TTC549 (cell line): ENCODE results near the gene KRT32.
"Not testable (repeated sequence)": the region's sequence is repeated elsewhere in the genome, so short reads cannot be mapped to it uniquely, and the experiment has no call there.

Source experiments
- FAIRE-seq: peaks from 2 replicates; lab custom pipeline; 2012; peaks lifted over from hg19 to GRCh38; lab: Jason Lieb, UNC

The KRT32 gene

DNA sequence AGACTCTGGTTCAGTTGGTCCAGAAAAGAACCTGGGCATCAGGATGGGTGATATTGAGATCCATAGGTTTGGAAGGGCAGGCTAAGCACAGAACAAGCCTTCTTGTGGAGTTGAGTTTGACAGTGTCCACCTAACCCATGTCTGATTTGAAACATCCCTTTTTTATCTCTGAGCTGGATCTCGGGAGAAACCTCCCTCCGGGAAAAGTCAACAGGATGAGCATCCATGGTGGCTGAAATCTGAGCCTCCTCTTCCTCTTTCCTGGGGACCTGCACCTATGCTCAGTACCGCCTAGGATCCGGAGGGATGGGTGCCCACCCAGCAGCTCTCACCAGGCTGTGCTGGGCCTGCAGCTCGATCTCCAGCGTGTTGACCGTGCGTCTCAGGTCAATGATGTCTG is 3.4 kb downstream of the KRT32 start:
- no peak for FAIRE-seq

DNA sequence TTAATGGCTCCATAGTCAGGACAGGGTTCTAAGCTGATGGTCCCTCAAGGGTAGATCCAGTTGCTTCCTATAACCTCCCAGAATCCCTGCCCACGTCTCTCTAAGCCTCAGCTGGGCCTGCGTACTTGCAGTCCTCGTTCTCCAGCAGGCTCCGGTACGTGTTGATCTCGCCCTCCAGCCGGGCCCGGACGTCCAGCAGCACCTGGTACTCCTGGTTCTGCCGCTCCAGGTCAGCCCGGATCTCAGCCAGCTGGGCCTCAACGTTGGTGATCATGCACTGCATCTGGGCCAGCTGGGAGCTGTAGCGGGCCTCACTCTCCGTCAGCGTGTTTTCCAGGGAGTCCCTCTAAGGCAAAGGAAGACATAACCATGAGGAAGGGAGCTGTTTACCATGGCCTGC is 4.5 kb downstream of the KRT32 start:
- no peak for FAIRE-seq

DNA sequence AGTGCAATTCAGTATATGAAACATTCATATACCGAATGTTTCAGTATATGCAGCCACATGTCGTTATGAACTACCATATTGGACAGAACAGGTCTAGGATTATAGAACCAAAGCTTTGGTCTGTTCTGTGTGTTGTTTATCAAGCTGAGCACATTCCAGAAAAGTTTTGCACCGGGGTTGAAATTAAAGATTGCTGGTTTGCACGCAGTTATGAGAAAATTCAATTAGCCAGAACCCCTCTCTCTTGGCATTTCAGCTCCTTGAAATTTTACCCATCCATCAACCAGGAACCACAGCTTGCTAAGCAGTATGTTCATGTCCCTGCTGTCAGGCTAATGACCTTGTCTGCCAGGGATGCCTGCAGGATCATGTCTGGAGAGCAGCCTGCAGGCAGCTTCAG is 9.5 kb downstream of the KRT32 start:
- no peak for FAIRE-seq

DNA sequence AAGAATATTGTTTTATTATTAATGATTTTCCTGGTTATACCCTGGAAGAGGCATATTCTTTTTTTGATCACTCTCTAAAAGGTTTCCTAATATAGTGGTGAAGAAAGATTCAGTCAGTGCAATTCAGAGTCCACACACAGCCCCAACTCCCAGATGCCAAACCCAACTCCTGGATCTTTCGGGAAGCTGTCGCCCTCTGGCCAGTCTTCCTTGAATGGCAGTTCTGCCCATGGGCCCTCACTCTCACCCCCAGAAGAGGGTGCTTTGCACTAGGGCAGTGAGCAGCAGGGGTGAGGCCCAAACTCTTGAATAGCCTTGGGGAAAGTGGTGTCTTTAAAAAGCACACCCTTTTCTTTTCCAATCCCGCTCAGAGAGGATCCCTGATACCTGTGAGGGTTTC is 11.0 kb downstream of the KRT32 start:
- FAIRE-seq, result no peak

DNA sequence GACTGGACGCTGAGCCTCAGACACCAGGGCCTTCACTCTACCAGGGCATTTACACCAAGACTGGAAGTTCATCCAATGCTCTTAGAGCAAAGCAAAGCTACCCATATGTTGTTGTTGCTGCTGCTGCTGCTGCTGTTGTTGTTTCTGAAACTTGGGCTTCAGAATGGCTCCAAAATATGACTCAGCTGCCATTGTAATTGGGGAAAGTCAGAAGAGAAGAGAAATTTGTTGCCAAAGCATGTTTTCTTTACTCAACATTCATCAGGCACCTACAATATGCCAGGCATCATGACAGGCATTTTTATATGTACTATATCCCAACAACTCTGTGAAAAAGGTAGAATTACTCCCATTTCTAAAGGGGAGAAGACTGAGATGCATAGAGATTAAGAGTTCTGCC is 11.9 kb downstream of the KRT32 start:
- FAIRE-seq, result no peak

DNA sequence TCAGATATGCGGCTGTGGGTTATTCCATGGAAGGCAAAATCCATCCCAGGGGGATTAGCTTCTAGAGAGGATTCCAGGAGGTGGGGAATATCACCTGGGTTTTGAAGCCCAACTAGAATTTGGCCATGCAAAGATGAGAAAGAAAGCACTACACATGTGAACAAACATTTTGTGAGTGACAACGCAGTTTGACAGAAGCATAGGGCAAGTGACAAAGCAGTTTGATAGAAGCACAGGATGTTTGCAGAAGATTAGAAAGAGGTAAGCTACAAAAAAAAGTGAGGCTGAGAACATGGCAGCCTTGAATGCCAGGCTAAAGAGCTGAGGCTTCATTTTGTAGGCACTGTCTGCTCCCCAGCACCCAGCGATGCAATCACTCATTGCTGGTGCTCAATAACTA is 14.1 kb downstream of the KRT32 start:
- FAIRE-seq, result no peak

DNA sequence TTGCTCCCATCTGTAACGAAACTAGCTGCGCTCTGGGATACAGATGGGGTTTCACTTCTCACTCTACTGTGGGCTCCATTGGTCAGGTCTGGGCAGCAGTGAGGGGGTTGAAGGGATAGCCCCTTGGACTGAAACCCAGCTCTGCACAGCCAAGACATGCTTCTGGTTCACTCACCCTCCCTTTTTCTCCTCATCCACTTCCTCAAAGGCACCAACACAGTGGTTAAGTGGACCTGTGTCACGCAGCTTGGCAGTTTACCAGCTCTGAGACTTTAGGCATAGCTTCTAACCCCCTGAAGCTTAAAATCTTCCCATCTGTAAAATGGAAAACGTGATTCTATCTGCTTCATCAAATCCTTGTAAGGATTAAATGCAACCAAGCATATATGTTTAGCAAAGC is 14.9 kb downstream of the KRT32 start:
- no peak for FAIRE-seq

DNA sequence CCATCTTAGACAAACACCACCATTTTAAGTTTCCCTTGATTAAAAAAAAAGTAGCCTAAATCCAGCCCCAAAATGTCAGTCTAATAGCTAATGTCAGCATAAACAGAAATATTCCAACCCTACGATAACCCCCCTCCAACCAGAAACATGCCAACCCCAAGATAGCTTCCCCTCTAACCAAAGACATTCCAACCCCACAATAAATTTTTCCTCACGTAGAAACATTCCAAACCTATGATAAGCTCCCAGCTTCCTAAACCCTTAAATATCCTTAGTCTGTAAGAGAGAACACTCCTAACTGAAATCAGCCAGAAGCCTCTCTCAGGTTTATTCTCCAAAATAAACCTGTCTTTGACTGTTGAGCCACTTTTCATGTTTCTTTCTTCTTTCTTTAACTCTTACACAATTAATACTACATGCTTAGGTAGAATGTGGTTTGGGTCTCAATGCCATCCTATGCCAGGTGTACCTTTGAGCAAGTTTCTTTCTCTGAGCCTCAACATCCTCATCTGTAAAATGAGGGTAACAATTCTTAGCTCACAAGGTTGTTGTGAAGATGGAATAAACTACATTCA is 15.9 kb downstream of the KRT32 start:
- no peak for FAIRE-seq

DNA sequence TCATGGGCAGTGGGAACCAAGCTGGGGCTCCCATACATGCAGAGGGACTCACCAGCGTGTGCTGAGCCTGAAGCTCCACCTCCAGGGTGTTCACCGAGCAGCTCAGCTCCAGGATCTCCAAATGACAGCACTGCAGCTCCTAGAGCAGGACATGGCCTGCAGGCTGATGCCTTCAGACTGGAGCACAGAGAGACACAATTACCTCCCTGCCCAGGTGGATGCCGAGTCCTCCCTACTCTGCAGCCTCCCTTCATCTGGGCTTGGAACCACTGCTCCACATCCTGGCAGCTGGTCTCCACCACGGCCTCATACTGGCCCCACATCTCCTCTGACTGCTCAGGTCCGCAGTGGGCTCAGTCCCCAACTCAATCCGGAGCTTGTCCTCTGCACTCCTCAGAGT is 18.2 kb downstream of the KRT32 start:
- FAIRE-seq, result no peak

DNA sequence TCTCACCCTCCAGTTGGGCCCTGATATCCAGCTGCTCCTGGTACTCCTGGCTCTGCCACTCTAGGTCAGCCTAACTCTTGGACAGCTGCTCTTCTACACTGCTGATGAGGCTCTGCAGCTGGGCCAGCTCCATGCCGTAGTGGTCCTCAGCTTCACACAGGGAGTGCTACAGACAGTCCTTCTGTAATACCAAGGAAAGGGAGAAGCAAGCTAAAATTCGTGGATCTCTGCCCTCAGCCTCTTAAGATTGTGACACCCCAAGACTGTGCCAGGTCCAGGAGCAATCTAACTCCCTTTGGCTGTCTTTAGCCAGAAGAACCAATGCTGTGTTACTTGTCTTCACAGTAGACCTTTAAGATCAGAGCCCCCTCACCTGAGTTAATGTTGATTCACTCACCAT is 18.7 kb downstream of the KRT32 start:
- FAIRE-seq, result no peak

DNA sequence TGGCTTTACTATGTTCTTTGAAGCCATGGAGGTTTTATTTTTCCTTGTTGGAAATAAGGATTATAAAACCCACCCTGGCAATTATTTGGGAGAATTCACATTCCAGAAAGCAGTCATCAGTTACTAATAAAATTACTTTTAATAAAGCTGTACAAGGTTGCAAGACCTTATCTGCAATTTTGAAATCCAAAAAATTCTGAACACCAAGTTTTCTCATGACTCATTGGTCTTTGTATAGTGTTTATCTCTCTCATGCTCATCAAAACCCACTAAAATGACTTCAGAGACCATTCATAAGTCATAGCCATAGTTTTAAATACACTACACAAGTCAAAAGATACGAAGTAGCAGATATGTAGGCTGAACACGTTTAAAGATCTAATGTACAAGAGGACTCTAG is 20.4 kb downstream of the KRT32 start:
- no peak for FAIRE-seq

DNA sequence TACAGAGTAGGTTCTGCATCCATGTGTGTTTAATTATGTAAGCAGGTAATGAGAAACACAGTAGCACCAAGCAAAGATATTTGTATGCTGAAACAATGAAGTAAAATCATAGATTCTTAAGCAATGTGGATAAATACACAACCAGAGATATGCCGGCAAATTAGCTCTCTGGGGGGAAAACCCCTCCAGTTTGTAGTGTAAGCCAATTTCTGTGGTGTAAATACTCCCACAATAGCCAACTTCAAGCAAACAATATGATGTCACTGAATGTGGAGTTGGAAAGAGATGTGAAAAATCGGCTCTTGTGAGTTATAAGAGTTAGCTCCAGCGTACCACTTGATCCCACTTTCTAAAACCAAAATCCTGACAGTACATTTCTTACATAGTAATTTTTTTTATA is 22.5 kb downstream of the KRT32 start:
- FAIRE-seq, result no peak

DNA sequence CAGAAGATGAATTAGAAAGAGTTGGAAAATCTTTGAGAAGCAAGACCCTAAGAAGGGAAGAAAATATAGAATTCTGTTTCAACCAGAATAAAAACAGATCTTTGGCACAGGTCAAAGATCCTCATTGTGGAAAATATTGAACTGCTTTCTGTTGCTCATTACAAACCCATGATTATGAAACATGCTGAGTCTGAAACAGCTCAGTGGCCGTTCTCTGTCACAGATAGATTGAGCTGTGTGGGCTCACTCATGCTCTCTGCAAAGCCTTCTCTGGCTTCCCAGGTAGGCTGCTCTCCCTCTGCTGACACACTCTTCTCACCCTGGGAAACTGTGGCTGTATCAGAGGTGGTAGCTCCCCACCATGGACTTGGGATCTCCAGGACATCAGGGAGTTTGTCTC is 23.0 kb downstream of the KRT32 start:
- FAIRE-seq, result no peak

DNA sequence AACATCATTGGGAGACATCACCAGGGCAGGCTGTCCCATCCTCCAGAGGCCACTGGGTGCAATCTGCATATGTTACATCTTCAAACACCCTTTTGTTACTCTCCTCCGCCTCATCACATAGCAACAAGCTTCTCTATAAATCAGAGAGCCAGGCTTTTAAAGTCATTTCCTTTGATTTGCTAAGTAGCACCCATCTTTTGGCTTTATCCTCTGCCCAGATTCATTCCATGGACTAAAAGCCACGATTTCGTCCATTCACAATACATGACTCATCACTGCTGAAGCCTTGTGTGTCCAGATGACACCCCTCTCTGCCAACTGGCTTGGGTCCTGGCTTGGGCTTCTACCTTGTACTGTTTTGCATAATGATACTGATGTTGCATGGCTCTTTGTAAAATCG is 24.4 kb downstream of the KRT32 start:
- no peak for FAIRE-seq

DNA sequence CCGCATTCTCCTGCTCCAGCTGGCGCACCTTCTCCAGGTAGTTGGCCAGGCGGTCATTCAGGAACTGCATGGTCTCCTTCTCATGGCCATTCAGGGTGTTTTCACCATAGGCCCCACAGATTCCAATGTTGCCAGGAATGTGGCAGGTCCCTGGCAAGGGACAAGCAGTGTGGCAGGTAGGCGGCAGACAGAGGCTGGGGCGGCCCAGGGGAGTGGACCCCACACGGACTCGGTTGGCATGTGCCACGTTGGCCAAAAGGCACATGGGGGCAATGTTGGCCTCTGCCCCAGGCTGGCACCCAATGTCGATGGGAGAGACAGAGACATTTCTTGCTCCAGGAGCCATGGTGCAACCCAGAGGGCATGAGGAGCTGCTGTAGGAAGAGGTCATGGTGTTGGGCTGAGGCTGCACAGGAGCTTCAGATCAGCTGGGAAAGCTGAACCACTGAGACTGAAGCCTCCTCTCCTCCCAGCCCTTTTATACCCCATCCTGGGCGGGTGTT is 26.6 kb downstream of the KRT32 start, which contains the start of gene KRT38:
Gene KRT38 (minus strand): TSS at position 453 of the 503 bp plus-strand sequence. CDS start 62 bp downstream, at position 391.
- FAIRE-seq, result no peak

DNA sequence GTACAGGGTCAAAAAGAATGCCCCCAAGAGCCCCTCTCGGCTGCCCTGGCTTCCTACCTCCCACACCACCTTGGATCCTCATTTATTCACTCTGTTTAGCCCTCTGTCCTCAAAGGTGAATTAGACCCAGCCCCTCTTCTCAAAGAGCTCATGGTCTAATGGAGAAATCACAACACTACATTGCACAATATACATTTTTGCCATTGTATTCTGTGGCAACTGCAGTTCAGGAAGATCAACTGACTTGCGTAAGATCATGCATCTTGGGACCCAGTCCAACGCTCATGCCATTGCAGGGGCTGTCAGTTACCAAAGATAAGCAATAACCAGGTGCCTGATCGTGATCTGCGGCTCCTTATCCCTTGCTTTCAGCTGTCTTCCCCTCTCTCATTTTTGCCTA is 27.8 kb downstream of the KRT32 start:
- no peak for FAIRE-seq

DNA sequence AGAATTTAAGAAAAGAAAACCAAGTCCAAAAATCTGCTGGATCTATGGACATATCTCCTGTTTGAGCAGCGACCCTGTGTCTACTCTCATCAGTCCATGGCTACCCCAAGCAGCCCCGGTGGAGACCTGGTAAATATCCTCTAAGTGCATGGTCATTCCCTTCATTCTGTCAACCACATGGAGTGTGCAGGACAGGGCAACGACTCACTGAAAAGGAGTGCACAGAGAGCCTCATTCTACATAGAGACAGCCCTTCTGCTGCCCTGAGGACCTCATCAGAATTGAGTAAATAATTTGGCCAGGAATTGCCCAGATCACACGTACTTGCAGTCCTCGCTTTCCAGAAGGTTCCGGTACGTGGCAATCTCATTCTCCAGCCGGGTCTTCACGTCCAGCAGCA is 29.4 kb downstream of the KRT32 start:
- FAIRE-seq, result no peak

DNA sequence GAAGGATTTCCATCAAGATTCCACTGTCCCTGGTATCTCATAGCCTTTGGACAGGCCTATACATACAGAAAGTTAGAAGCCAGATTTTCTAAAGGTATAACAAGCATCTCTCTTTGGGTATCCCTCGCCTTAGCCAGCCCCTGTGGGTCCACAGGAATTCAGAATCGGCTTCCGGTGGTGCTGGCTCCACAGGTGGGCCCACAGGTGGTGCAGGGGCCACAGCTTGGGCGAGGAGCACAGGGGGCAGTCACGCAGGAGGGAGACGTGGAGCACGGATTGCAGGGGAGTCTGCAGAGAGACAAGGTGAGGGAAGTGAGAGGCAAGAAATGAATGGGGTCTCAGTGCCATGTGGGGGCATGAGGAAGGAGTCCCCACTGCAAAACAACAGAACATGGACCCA is 29.9 kb downstream of the KRT32 start:
- FAIRE-seq, result no peak

DNA sequence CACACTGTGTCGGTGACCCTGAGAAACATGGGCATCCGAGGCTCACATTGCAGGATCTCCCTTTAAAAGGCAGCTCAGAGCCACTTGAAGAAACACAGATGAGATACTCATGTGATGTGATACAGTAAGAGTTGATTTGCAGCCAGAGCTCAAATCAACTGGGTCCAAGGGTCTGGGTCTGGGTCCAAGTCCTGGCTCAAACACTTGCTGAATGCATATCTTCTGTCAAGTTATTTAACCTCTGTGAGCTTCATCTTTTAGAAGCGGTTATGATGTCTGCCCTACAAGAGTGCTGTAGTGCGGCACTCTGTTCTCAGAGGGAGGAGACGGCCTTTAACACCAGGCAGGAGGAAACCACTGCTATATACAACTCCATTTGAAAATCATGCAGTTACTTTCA is 32.8 kb downstream of the KRT32 start:
- FAIRE-seq, result no peak

DNA sequence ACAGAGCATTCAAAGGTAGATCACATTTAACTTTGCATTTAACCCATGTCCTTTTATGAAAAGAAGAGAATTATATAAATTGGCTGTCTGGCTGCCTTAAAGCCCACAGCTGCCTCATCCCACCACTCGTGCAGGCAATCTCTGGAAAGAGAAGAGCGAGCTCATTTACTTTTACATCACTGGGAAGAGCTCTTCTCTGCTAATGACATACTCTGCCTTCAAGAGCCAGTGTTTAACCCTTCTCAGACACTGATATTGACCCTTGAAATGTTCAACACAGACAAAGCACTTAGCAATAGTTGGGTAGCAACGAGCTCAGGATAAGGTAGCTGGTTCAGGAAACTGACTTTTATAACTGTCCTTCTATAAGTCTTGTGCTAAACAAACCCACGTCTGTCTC is 33.2 kb downstream of the KRT32 start:
- no peak for FAIRE-seq

DNA sequence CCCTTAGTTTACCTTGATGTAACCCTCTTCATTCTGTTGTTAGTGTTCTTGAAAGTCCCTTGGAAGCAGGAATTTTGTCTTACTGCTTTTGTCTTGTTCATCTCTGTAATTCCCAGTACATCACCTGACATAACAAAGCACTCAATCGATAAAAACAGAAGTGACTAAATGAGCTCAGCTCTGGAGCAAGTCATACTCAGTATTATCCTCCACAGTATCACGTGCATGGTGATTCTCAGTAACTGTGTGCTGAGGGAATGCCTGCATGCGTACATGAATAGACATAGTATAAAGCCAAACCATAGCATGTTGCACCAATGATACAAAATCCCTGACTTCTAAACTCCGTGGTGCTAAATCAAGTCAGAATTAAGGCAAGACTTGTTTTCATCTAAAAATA is 33.6 kb downstream of the KRT32 start:
- FAIRE-seq, result no peak

DNA sequence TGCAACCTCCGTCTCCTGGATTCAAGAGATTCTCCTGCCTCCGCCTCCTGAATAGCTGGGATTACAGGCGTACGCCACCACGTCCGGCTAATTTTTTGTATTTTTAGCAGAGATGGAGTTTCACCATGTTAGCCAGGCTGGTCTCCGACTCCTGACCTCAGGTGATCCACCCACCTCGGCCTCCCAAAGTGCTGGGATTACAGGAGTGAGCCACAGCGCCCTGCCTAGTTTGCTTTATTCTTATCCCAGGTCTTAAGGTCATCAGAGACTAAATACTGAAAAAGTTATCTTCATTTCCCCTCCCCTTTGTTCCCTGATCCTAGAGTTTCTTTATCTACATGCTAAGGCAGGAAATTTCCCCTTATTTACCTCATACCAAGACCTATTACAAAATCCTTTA is 36.8 kb downstream of the KRT32 start:
- not testable (repeated sequence) for FAIRE-seq

DNA sequence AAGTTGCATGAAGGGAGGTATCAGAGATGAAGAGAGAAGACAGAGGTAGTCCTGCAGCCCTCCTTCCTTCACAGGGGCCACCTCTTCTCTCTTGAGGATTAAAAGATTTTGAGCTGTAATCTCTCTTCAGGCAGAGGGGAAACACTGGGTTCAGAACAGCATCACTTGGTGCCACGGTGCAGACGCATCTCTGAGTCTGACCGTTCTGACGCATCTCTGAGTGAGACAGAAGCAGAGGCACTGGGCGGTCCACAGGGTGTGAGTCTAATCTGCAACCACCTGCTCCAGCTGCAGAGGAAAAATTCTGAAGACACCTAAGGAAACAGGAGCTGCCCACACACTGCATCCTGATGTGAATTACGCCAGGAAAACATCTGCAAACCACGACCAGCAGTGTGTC is 37.5 kb downstream of the KRT32 start:
- no peak for FAIRE-seq

DNA sequence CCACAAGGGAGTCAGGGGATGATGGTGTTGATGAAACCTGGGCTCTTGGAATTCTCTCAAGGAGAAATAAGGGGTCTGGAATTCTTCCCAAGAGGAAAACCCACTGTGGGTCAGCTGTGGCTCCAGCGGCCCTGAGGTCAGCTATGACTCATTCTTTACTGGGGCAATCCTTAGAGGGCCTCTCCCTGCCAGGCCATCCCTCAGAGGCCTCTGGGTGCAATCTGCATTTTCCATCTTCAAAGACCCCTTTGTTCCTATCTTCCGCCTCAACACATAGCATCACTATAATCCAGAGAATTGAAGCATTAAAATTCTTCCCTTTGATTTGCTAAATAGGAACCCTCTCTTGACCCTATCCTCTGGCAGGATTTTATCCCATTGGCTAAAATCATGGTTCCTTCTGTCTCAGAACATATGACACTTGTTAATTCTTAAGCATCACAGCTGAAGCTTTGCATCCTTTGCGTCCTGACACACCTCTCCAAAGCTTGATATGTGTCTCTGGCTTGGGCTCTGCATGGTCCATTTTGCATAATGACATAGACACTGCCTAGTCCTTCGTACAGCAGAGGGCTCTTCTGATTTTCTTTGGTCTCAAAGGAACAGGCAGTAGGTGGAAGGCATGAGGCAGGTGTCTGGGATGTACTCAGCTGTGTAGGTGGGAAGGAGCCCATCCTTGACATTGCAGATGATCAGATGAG is 38.4 kb downstream of the KRT32 start:
- FAIRE-seq, result no peak
